ENCODE measurements around the gene HES5.

GRCh38 chr1:2520206-2520605 is 9.9 kb downstream of the HES5 start:
- no peak for TF ChIP-seq POLR2A (IDR thresholded peaks at IDR 0.05)
- no peak for TF ChIP-seq CTCF (IDR thresholded peaks at IDR 0.05)
